Stimulated activated CD4-positive, alpha-beta T cell treated with anti-CD3 and anti-CD28 coated beads, Interleukin-1b, Interleukin-23, amount 100 ng/mL, for 4 hours (primary cell): Measurements from ENCODE around the gene SGMS1.

Experiments used
- DNase-seq, 2 donors: peaks; one replicate each; pipeline ENCODE4 v3.0.0-alpha.2; 2020; ENCODE audit warnings: low read depth in 2 of 2

SGMS1 gene

DNA sequence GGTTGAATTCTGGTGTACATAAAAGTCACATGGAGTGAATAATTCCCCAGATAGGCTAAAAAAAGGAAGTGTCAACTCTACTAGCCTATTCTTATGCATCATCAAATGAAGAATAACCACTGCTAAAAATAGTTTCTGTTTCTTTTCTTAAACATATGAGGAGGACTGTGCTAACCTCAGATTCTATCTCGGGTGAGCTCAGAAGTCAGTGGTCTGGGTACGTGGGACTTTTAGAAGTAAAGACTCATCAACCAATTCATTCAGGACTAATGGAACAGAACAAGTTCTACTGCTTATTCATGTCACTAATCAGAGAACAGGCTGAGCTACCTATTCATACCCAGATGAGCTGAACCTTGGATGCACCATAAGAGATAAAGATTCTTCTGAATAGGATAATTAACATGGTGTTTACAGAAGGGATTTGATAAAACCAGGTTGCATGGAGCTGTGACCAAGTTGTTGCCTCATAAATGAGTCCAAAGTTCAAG, 362.9 kb downstream of the SGMS1 start:
- DNase-seq = no peak
